Karpas-422 (cell line): ENCODE data around the gene NBPF19. TPM values are rescaled to one million over a fixed set of nuclear protein-coding genes. Genes with fewer than 3 reads are reported as not detected.
"Not testable (repeated sequence)": the region's sequence is repeated elsewhere in the genome, so short reads cannot be mapped to it uniquely, and the experiment has no call there.

Experiments
- DNase-seq: peaks from one replicate; pipeline ENCODE4 v3.0.0-alpha.2; 2015
- H2AFZ ChIP-seq: fragments of 200-600 bp; sonication (generic); 2 replicates; pipeline ENCODE4 v1.6.1; 2014; ENCODE audit warnings: antibody characterized with exemption, low read length, mixed read lengths
- H3K27ac ChIP-seq: fragments of 200-600 bp; sonication (generic); 2 replicates; pipeline ENCODE4 v1.5.1; 2014; ENCODE audit warnings: mild to moderate bottlenecking, low read length, moderate library complexity
- H3K27me3 ChIP-seq: fragments of 200-600 bp; sonication (generic); 2 replicates; pipeline ENCODE4 v1.6.1; 2014; ENCODE audit warnings: low read length, mixed read lengths
- H3K36me3 ChIP-seq: fragments of 200-600 bp; sonication (generic); 2 replicates; pipeline ENCODE4 v1.6.1; 2014; ENCODE audit warnings: low read length, mixed read lengths; ENCODE audit not compliant: insufficient read depth
- H3K4me1 ChIP-seq: fragments of 200-600 bp; sonication (generic); 2 replicates; pipeline ENCODE4 v1.6.1; 2014; ENCODE audit warnings: mild to moderate bottlenecking, low read length, mixed read lengths
- H3K4me2 ChIP-seq: fragments of 200-600 bp; sonication (generic); 2 replicates; pipeline ENCODE4 v1.6.1; 2014; ENCODE audit warnings: low read length, low read depth, mild to moderate bottlenecking; ENCODE audit not compliant: poor library complexity, severe bottlenecking
- H3K4me3 ChIP-seq: fragments of 200-600 bp; sonication (generic); 2 replicates; pipeline ENCODE4 v1.5.1; 2014; ENCODE audit warnings: mild to moderate bottlenecking, antibody characterized with exemption, low read length, mixed read lengths
- H3K79me2 ChIP-seq: fragments of 200-600 bp; sonication (generic); 2 replicates; pipeline ENCODE4 v1.6.1; 2014; ENCODE audit warnings: mild to moderate bottlenecking, low read length, mixed read lengths
- H3K9ac ChIP-seq: fragments of 200-600 bp; sonication (generic); 2 replicates; pipeline ENCODE4 v1.6.0; 2014; ENCODE audit warnings: low read length
- H3K9me2 ChIP-seq: fragments of 200-600 bp; sonication (generic), shearing (Covaris generic); replicated peaks from 2 replicates; pipeline ENCODE4 v1.6.0; 2014; ENCODE audit warnings: mild to moderate bottlenecking, low read length, moderate library complexity; ENCODE audit not compliant: insufficient read depth
- H3K9me3 ChIP-seq: fragments of 300-700, 200-600 bp; sonication (generic); 2 replicates; pipeline ENCODE4 v1.6.1; 2014; ENCODE audit warnings: low read length, mixed read lengths
- H4K20me1 ChIP-seq: fragments of 200-600 bp; sonication (generic); 2 replicates; pipeline ENCODE4 v1.6.1; 2014; ENCODE audit warnings: mild to moderate bottlenecking, antibody characterized with exemption, low read length, low read depth; ENCODE audit not compliant: insufficient read depth
- total RNA-seq: library from RNA; depleted of rRNA; stranded (reverse); fragments of >200 nt; shearing (Covaris generic); gene quantifications from 2 replicates; pipeline ENCODE4 v1.2.3, GENCODE V29; 2014; ENCODE audit warnings: low replicate concordance; rRNA removed

The NBPF19 gene
- total RNA-seq, 1 experiment from 2014 or later, result 6.4 TPM

DNA sequence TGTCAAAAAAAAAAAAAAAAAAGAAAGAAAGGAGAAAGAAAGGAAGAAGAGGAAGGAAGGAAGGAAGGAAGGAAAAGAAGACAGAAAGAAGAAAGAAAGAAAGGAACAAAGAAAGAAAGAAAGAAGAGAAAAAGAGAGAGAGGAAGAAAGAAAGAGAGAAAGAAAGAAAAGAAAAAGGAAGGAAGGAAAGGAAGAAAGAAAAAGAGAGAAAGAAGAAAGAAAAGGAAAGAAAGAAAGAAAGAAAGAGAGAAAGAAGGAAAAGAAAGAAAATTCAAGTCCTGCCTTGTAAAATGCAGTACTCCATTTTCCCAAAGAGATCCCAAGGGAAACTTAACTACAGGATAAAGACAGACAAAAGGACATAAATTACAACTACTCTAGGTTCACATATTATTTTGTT is 97.9 kb downstream of the NBPF19 start:
- not testable (repeated sequence) for DNase-seq, H3K4me2 ChIP-seq, H3K79me2 ChIP-seq, H3K4me1 ChIP-seq, H3K9ac ChIP-seq, H2AFZ ChIP-seq, H3K27me3 ChIP-seq, H3K9me3 ChIP-seq, H3K36me3 ChIP-seq, H3K9me2 ChIP-seq, H3K27ac ChIP-seq, H4K20me1 ChIP-seq, H3K4me3 ChIP-seq

DNA sequence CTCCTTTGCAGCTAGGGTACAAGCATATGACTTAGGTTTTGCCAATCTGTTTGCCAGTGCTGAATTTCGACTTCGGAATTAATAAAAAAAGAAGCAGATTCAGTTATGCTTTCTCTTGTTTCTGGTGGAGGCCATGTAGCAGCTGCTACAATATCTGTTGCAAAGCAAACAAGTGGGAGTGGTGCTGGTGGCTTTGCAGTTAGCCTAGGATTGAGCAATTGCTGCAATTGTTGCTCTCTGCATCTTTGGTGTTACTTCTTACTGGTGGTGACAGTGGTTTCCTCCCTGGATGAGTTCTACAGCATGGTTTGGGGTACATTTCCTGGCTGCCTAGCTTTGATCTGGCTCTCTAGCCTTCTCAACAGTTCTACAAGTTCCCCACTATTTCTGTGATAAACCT is 110.7 kb downstream of the NBPF19 start:
- DNase-seq, H3K9me2 ChIP-seq, H3K4me3 ChIP-seq, H3K27me3 ChIP-seq, H3K79me2 ChIP-seq, H3K9ac ChIP-seq, H3K4me2 ChIP-seq, H3K27ac ChIP-seq, H3K4me1 ChIP-seq, H3K36me3 ChIP-seq, H4K20me1 ChIP-seq, H2AFZ ChIP-seq, H3K9me3 ChIP-seq: not testable (repeated sequence)

Other genes starting within 250 kb of the NBPF19 start
- not detected in 2 replicates for gene PPIAL4C, start 108.8 kb downstream of the NBPF19 start, total RNA-seq